WTC11 (cell line): ENCODE data around the gene RELT.

Experiments used
- ATF3 ChIP-seq: sonication (generic); formaldehyde crosslinking; conservative IDR thresholded peaks from 2 replicates; pipeline ENCODE4 v1.8.1; 2022; ENCODE audit warnings: mild to moderate bottlenecking, missing genetic modification reagents
- CTCF ChIP-seq: fragments of 200-600 bp; IDR thresholded peaks from 2 replicates; pipeline ENCODE4 v1.8.0; 2022; ENCODE audit warnings: antibody characterized with exemption
- FOXK1 ChIP-seq: sonication (generic); formaldehyde crosslinking; IDR thresholded peaks from 2 replicates; pipeline ENCODE4 v1.8.0; 2022; ENCODE audit warnings: mild to moderate bottlenecking, moderate library complexity, missing genetic modification reagents
- GABPB1 ChIP-seq: sonication (generic); formaldehyde crosslinking; IDR thresholded peaks from 2 replicates; pipeline ENCODE4 v1.8.1; 2023; ENCODE audit warnings: mild to moderate bottlenecking, missing genetic modification reagents
- MAX ChIP-seq: sonication (generic); formaldehyde crosslinking; IDR thresholded peaks from 2 replicates; pipeline ENCODE4 v1.8.0; 2022; ENCODE audit warnings: mild to moderate bottlenecking, missing genetic modification reagents
- NR2C2 ChIP-seq: sonication (generic); formaldehyde crosslinking; IDR thresholded peaks from 2 replicates; pipeline ENCODE4 v1.8.0; 2022; ENCODE audit warnings: mild to moderate bottlenecking, missing genetic modification reagents
- PRDM15 ChIP-seq: sonication (generic); formaldehyde crosslinking; IDR thresholded peaks from 2 replicates; pipeline ENCODE4 v1.8.0; 2022; ENCODE audit warnings: missing genetic modification reagents
- ZNF121 ChIP-seq: sonication (generic); formaldehyde crosslinking; IDR thresholded peaks from 2 replicates; pipeline ENCODE4 v1.8.0; 2023; ENCODE audit warnings: missing genetic modification reagents

- TF ChIP-seq FOXK1 (no peak), CTCF (no peak), PRDM15 (CRISPR knock-in tag) (no peak), ATF3 (no peak), NR2C2 (no peak), GABPB1 (no peak), MAX (CRISPR knock-in tag) (no peak), ZNF121 (CRISPR knock-in tag) (no peak)
These were observed 28.9 kb downstream of the RELT start for GRCh38 chr11:73405146-73405510.
